GM12878 (cell line): Measurements from ENCODE around the gene CDH4. TPM values are rescaled to one million over a fixed set of nuclear protein-coding genes. Genes with fewer than 3 reads are reported as not detected.

Experiments
- ATAC-seq: fragments of 200-7000 bp; cut with Tn5 transposase; 3 replicates; pipeline ENCODE4 v1.9.1; 2020; ENCODE audit warnings: mild to moderate bottlenecking, moderate library complexity
- BruUV-seq: library from RNA; stranded (reverse); fragments of 400-500 nt; replicated peaks from 2 replicates; lab custom pipeline; 2021; lab: Mats Ljungman, UMichigan
- CTCF ChIA-PET: fragments of 300-600 bp; sonication (Branson Sonifier 250); formaldehyde crosslinking; extraction: SDS; loops from one replicate; lab custom pipeline; 2021; ENCODE audit warnings: inconsistent platforms; lab: Yijun Ruan, JAX
- POLR2A ChIA-PET: fragments of 350-600 bp; formaldehyde crosslinking; extraction: SDS; loops from one replicate; lab custom pipeline; 2021; ENCODE audit warnings: inconsistent platforms; lab: Charles Lee
- RAD21 ChIA-PET: fragments of 300-600 bp; sonication (Branson Sonifier 250); formaldehyde crosslinking; loops from one replicate; lab custom pipeline; 2023; ENCODE audit warnings: antibody characterized with exemption; ENCODE audit not compliant: unreplicated experiment; lab: Charles Lee
- SMC1A ChIA-PET: fragments of 300-600 bp; sonication (Branson Sonifier 250); formaldehyde crosslinking; loops from one replicate; lab custom pipeline; 2023; ENCODE audit not compliant: unreplicated experiment, uncharacterized antibody; lab: Charles Lee
- DNase-seq: peaks from one replicate; pipeline ENCODE4 v3.0.0-alpha.2; 2011; ENCODE audit warnings: low read depth, low spot score
- FAIRE-seq: peaks from 3 replicates; lab custom pipeline; 2011; peaks lifted over from hg19 to GRCh38; lab: Jason Lieb, UNC
- H2AFZ ChIP-seq: 2 replicates; pipeline ENCODE4 v1.6.0; 2011; ENCODE audit warnings: low read depth, low read length, control low read depth; ENCODE audit not compliant: control insufficient read depth
- H3K27ac ChIP-seq: 2 replicates; pipeline ENCODE4 v1.5.1; 2011; ENCODE audit warnings: control low read depth; ENCODE audit not compliant: control insufficient read depth, insufficient read depth
- H3K27me3 ChIP-seq, 2 experiments: replicated peaks in 1 of 2; 2 replicates each; pipeline versions ENCODE4 v1.6.0 to v1.6.1; 2011; ENCODE audit warnings: low read length in 1 of 2; ENCODE audit not compliant: control insufficient read depth in 2 of 2, insufficient read depth in 2 of 2
- H3K36me3 ChIP-seq, 2 experiments: 2 replicates each; pipeline ENCODE4 v1.5.1; 2011; ENCODE audit warnings: low read length in 1 of 2; ENCODE audit not compliant: control insufficient read depth in 2 of 2, insufficient read depth in 2 of 2
- H3K4me1 ChIP-seq: 2 replicates; pipeline ENCODE4 v1.6.1; 2011; ENCODE audit warnings: mild to moderate bottlenecking, low read length, moderate library complexity, mixed read lengths; ENCODE audit not compliant: control insufficient read depth, insufficient read depth
- H3K4me2 ChIP-seq: 2 replicates; pipeline ENCODE4 v1.6.0; 2011; ENCODE audit warnings: control low read depth; ENCODE audit not compliant: control insufficient read depth, insufficient read depth
- H3K4me3 ChIP-seq: fragments of 200-600 bp; sonication (generic); 2 replicates; pipeline ENCODE4 v1.5.1; 2016
- H3K79me2 ChIP-seq: 2 replicates; pipeline ENCODE4 v1.6.0; 2011; ENCODE audit warnings: low read length; ENCODE audit not compliant: control insufficient read depth, insufficient read depth
- H3K9ac ChIP-seq: 2 replicates; pipeline ENCODE4 v1.8.0; 2011; ENCODE audit warnings: low read length, control low read depth, mixed read lengths; ENCODE audit not compliant: control insufficient read depth, insufficient read depth
- H3K9me3 ChIP-seq: replicated peaks from 3 replicates; pipeline ENCODE4 v1.5.1; 2011; ENCODE audit warnings: mild to moderate bottlenecking, low read length; ENCODE audit not compliant: control insufficient read depth, insufficient read depth
- H4K20me1 ChIP-seq: 2 replicates; pipeline ENCODE4 v1.6.0; 2011; ENCODE audit not compliant: control insufficient read depth, insufficient read depth
- CBFB ChIP-seq: IDR thresholded peaks from 2 replicates; pipeline ENCODE4 v1.6.1; 2016; ENCODE audit warnings: antibody characterized with exemption, low read depth
- CHD2 ChIP-seq: IDR thresholded peaks from 2 replicates; pipeline ENCODE4 v1.6.1; 2011; ENCODE audit warnings: low read depth, low read length, improper control_type of control experiment, borderline replicate concordance
- DPF2 ChIP-seq: fragments of 450-650 bp; IDR thresholded peaks from 2 replicates; pipeline ENCODE4 v1.6.1; 2017; ENCODE audit warnings: mild to moderate bottlenecking
- EZH2 ChIP-seq: IDR thresholded peaks from 2 replicates; pipeline ENCODE4 v1.6.1; 2012; ENCODE audit warnings: low read depth, mild to moderate bottlenecking, control low read depth, inconsistent platforms, low read length, borderline replicate concordance; ENCODE audit not compliant: control insufficient read depth
- JUND ChIP-seq: IDR thresholded peaks from 2 replicates; pipeline ENCODE4 v1.6.1; 2012; ENCODE audit warnings: low read depth, mild to moderate bottlenecking, low read length, improper control_type of control experiment, moderate library complexity
- NFIC ChIP-seq: IDR thresholded peaks from 2 replicates; pipeline ENCODE4 v1.6.1; 2012; ENCODE audit warnings: low read depth, mild to moderate bottlenecking, inconsistent platforms, low read length, moderate library complexity
- POLR2AphosphoS2 ChIP-seq: IDR thresholded peaks from 2 replicates; pipeline ENCODE4 v1.6.1; 2011; ENCODE audit warnings: low read depth, mild to moderate bottlenecking, low read length, improper control_type of control experiment, moderate library complexity
- RELB ChIP-seq: fragments of 450-650 bp; IDR thresholded peaks from 2 replicates; pipeline ENCODE4 v1.6.1; 2017; ENCODE audit warnings: low read depth, mild to moderate bottlenecking, moderate library complexity
- SKIL ChIP-seq: fragments of 450-650 bp; IDR thresholded peaks from 2 replicates; pipeline ENCODE4 v1.6.1; 2017; ENCODE audit warnings: mild to moderate bottlenecking, low read depth, inconsistent platforms; ENCODE audit not compliant: poor library complexity, severe bottlenecking
- TARDBP ChIP-seq: IDR thresholded peaks from 2 replicates; pipeline ENCODE4 v1.6.1; 2016; ENCODE audit warnings: borderline replicate concordance
- ZNF207 ChIP-seq: fragments of 450-650 bp; IDR thresholded peaks from 2 replicates; pipeline ENCODE4 v1.6.1; 2014; ENCODE audit warnings: antibody characterized with exemption, mild to moderate bottlenecking, borderline replicate concordance
- WGBS: methylation state at CpG from one replicate; pipeline ENCODE4 v1.1.6; 2016; ENCODE audit warnings: low lambda C conversion rate; ENCODE audit not compliant: insufficient replicate concordance, insufficient coverage; ENCODE audit errors: missing lambda C conversion rate; 5-methylcytosine and 5-hydroxymethylcytosine counted together
- in situ Hi-C: fragments of 300-500 bp; cut with MboI; formaldehyde crosslinking; loops from 9 replicates; pipeline ENCODE4 v1.14.3; 2018; ENCODE audit warnings: mixed read lengths
- intact Hi-C: fragments of 100-400 bp; cut with micrococcal nuclease; formaldehyde crosslinking; loops from one replicate; pipeline ENCODE4 v1.14.2; 2022; ENCODE audit not compliant: unreplicated experiment
- polyA plus RNA-seq, 11 experiments: library from polyadenylated mRNA; depleted of rRNA in 4 of 11; unstranded in 6 of 11; stranded (reverse) in 5 of 11; fragments of >200 nt; fragmentation: Nextera tagmentation in 4 of 11; fragmentation: Illumina TruSeq in 1 of 11; extraction: Ambion mirVana in 4 of 11; extraction: Trizol in 1 of 11; gene quantifications; 1 replicate in 1 of 11; 2 replicates in 10 of 11; pipeline versions ENCODE4 v1.2.1 to v1.2.3, GENCODE V29; 2011 to 2016; ENCODE audit warnings: inconsistent platforms in 2 of 11, missing spikeins in 2 of 11, low read depth in 1 of 11
- total RNA-seq, 4 experiments: library from RNA; depleted of rRNA in 3 of 4; stranded (reverse); fragments of >200 nt in 3 of 4; fragmentation: Illumina TruSeq in 1 of 4; extraction: Trizol in 1 of 4; gene quantifications; 2 replicates each; pipeline versions ENCODE4 v1.2.1 to v1.2.3, GENCODE V29; 2013 to 2021
- TF ChIP-seq, protein P1 (sequence below): fragments of 450-650 bp; IDR thresholded peaks from 2 replicates; pipeline ENCODE4 v1.6.1; 2014; ENCODE audit warnings: mild to moderate bottlenecking
- TF ChIP-seq, protein P2 (sequence below): fragments of 450-650 bp; IDR thresholded peaks from 2 replicates; pipeline ENCODE4 v1.6.1; 2017; ENCODE audit warnings: antibody characterized with exemption, mild to moderate bottlenecking, moderate library complexity

The CDH4 gene
- total and polyA plus RNA-seq, 10 of the 15 experiments (the other 5 are each of a cell fraction or from before 2014, with no cell fraction given) = not detected

DNA sequence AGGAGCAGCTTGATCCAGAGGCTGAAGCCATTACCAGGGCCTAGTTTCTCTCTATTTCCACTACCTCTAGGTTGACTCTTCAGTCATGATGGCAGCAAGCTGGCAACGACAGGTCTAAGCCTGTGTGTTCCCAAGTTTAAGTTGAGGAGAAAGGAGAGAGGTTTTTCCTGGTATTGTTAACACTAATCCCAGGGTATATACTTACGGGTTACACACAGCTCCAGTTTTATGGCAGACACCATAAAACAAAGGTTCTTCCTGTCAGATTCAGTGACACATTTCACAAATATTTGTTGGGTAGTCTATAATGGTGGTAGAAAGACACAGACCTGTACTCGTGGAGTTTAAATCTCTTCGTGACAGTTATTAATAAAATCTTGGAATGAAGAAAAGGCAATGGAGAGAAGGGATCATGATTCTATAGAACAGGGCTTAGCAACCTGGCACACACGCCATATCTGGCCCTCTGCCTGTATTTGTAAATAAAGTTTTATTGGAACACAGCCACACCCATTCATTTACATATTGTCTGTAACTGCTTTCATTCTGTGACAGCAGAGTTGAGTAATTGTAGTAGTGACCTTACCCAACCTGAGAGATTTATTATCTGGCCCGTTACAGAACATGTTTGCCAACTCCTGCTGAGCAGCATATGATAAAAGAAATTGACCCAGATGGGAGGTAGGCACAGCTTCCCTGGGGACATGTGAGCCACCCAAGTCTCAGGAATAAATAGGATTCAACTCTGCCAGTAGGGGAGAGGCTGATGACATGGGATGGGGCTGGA is 323.3 kb downstream of the CDH4 start:
- no peak for FAIRE-seq
- intact Hi-C loops = no loop called here
- TF ChIP-seq NFIC (no peak), CBFB (no peak), JUND (no peak), CHD2 (no peak), POLR2AphosphoS2 (no peak), RELB (no peak), ZNF207 (no peak), TARDBP (no peak), DPF2 (no peak), EZH2 (no peak), SKIL (no peak)
- TF ChIP-seq, protein P1, sequence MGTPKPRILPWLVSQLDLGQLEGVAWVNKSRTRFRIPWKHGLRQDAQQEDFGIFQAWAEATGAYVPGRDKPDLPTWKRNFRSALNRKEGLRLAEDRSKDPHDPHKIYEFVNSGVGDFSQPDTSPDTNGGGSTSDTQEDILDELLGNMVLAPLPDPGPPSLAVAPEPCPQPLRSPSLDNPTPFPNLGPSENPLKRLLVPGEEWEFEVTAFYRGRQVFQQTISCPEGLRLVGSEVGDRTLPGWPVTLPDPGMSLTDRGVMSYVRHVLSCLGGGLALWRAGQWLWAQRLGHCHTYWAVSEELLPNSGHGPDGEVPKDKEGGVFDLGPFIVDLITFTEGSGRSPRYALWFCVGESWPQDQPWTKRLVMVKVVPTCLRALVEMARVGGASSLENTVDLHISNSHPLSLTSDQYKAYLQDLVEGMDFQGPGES = no peak
- TF ChIP-seq, protein P2, sequence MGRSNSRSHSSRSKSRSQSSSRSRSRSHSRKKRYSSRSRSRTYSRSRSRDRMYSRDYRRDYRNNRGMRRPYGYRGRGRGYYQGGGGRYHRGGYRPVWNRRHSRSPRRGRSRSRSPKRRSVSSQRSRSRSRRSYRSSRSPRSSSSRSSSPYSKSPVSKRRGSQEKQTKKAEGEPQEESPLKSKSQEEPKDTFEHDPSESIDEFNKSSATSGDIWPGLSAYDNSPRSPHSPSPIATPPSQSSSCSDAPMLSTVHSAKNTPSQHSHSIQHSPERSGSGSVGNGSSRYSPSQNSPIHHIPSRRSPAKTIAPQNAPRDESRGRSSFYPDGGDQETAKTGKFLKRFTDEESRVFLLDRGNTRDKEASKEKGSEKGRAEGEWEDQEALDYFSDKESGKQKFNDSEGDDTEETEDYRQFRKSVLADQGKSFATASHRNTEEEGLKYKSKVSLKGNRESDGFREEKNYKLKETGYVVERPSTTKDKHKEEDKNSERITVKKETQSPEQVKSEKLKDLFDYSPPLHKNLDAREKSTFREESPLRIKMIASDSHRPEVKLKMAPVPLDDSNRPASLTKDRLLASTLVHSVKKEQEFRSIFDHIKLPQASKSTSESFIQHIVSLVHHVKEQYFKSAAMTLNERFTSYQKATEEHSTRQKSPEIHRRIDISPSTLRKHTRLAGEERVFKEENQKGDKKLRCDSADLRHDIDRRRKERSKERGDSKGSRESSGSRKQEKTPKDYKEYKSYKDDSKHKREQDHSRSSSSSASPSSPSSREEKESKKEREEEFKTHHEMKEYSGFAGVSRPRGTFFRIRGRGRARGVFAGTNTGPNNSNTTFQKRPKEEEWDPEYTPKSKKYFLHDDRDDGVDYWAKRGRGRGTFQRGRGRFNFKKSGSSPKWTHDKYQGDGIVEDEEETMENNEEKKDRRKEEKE = no peak

More for the DNA sequence above, 323.3 kb downstream of the CDH4 start:
- no TSS peak for BruUV-seq
- no peak overlapping the region for H3K9ac ChIP-seq
- 15% methylated on average over 5 of the region's 6 CpGs for WGBS
- ChIA-PET RAD21 (no interaction called here), SMC1A (interaction anchor here (0.6 kb wide), 1 partner anchor 1558 kb away, joined by 3 read pairs; no protein-coding TSS in a partner anchor), CTCF (no interaction called here), POLR2A (no interaction called here)
- H3K4me1 ChIP-seq = no peaks in the 10 kb centered on the region
- ATAC-seq (no peak), DNase-seq (no peak)
- H3K27me3 ChIP-seq = no peaks in the 10 kb centered on the region
- no peaks in the 10 kb centered on the region for H3K36me3 ChIP-seq
- no peak overlapping the region for H3K27ac ChIP-seq
- no peaks in the 10 kb centered on the region; the same call in 2 of the 3 replicates for H3K9me3 ChIP-seq
- H4K20me1 ChIP-seq = no peaks in the 10 kb centered on the region
- in situ Hi-C loops = no loop called here
- no peak overlapping the region for H3K4me2 ChIP-seq
- H3K79me2 ChIP-seq = no peaks in the 10 kb centered on the region
- H2AFZ ChIP-seq = no peak overlapping the region
- H3K4me3 ChIP-seq = no peak overlapping the region
